IPS DF 19.7 (cell line): ENCODE data around the gene OTOGL.

Source experiments
- DNase-seq: peaks from one replicate; pipeline ENCODE4 v3.0.0-alpha.2; 2013; ENCODE audit warnings: low read depth, low spot score

OTOGL gene

DNA sequence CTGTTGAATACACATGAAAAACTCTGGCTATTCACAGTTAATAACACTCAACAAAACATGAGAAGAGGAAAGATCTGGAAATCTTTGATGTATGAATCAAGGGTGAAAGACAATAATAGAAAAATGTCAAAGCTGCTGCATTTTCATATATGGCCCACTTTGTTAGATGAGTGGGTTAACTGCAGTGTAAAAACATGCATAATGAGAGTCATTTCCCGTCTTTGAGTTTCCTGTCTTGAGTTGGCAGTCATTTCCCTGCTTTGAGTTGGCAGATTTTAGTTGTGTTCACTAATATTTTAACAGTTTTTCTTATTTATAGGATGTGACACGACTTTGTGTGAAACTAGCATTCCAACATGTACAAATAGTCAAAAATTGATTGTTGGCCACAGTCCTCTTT lies 256.8 kb downstream of the OTOGL start:
- DNase-seq: no peak

DNA sequence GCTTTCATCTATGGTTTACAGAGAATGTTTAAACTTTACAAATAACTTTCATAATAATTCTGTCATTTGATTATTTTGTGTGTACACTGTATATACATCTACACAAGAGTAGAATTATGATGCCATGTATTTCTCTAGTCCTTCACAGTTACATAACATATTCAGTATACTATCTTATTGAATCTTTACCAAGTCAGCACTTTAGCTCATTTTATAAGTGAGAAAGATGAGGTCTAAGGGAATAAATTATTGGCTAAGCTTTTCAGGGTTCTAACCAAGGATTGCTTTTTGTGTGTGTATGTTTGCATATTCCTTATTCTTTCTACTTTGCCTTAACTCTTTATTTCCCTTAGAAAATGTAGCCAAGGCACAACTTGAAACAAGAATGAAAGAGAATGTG lies 260.4 kb downstream of the OTOGL start:
- no peak for DNase-seq

DNA sequence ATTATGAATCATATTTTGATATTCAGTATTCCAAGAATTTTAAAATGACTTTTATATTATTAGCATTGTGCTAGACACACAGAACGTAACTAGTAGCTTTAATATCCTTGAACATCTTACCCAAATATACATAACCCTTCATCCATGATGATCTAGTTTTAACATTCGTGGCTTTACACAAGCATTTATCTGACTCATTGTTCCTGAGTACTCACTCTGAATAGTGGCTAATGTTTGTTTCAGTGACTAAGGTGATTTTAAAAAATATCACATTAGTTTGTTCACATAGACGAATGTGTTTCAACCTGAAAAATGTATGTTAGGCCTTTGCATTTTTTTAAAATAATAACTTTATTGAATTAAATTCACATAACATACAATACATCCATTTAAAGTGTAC lies 264.7 kb downstream of the OTOGL start:
- DNase-seq: no peak

DNA sequence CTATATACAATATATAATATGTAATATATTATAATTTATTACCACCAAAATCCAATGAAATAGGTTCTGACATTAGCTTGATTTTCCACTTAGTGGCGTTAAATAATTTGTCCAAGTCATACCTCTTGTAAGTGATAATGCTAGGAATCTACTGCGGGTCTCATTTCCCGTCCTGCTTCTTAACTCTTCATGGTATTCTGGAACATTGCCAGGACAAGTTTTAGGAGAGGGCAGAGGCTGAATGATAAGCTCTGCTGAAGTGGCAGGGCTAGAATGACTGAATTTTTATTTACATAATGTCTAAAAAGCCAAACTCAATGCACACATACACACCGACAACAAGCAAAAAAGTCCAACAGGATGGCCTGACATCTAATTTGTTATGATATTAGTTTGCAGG lies 274.3 kb downstream of the OTOGL start:
- DNase-seq: no peak

DNA sequence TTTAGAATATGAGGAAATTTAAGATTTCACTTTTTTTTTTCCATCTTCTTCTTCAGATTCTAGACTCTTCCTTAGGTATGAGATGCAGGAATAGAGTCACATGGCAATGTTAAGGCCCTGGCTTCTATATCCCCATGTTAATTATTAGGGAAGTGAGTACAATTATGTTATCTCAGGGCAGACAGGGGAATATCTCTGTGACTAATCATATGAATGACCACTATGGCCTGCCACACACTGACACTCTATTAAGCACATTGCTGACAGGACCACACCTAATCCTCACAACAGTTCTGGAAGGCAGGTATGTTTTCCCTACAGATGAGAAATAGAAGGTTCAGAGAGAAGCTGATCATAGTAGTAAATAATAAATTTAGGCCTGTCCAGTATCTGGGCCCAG lies 275.3 kb downstream of the OTOGL start:
- no peak for DNase-seq

DNA sequence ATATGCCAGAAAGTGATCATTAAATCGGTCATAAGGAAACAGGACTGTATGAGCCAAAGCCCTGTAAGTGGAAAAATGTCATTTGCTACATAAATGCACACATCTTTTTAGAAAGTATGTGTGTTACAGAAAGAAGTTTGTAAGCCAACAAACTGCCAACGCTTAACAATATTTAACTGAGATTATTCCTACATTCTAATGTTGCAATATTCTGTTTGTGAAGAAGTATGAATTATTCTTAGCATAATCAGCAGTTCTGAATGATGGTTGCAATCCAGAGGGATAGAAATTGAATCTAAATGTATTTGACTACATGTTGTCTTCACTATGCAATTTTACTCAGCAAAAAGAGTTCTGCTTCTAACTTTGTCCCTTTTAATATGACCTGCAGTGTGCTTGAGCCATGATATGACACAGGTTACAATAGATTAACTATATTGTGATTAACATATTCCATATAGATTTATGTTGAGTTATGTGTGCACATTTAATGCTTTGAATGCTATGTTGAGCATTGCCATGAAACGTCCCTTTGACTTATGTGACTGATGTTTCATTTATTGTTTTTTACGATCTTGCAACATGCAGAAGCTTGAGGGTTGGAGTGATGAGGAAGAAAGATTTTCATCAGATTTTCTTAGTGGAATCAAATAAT lies 277.9 kb downstream of the OTOGL start:
- no peak for DNase-seq

DNA sequence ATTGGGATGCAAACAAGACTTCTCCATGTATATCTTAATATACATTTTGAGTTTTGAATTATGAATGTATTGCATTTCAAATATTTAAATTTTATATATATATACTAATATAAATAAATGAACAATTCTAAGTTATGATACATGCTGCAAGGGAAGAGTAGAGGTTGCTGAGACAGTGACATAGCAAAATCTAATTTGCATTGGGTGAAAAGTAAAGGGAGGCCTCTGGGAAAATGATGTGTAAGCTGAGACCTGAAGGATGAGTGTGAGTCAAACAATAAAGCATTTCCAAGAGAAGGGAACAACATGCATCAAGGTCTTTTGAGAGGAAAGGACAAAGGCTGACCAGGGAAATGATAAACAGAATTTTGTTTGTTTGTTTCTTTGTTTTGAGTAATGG lies 281.8 kb downstream of the OTOGL start:
- DNase-seq: no peak

DNA sequence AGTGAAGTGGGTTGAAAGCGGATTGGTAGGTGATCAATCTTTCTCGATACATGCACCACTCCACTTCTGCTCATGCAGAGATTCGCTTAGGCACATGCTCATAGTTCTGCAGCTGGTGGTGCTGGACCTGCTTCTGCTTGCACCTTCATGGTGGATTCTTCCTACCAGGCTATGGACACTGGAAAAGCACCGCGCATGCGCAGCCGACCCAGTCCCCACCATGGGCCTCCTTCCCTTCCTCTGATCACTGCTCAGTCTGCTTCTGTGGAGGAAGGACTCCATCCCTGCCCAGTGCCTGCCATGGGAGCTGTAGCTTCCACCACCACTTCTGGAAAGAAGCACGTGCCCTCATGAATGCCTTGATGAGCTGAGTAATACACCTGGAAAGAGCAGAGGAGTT lies 282.9 kb downstream of the OTOGL start:
- DNase-seq: no peak

DNA sequence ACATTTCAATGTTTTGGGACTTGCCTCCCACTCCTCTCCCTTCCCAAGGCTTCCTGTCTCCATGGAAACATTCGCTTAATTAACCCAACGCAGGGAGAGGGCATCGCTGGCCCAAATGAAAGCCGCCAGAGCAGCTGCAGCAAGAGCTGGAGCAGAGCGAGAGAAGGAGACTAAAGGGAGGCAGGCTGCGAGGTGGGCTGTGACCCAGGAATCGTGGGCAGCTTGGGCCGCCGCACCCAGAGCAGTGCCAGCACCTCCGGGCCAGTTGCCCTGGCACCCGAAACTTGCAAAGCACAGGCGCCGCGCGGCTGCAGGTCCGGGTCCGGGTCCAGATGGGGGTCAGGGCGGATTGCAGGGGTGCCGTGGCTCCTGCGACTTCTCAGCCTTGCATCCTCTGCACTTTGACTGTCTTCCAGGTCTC lies 301.2 kb downstream of the OTOGL start:
- DNase-seq: no peak

DNA sequence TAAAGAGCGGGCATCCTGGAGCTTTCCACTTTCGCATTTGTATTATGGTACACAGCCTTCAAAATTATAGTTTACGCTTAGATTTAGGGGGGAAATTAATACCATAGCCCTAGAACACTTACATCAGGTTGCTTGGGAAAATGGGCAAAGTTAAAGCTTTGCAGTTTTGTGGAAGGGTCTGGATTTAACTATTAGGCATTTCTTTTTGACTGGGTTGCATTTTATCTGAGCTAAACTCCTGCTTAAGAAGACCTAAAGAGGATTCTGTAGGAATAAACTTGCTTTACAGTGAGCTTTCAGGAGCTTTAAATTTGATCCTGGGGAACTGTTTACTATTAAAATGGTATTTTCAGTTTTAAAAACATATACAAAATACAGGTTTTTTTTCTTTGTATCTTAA lies 301.9 kb downstream of the OTOGL start:
- DNase-seq: no peak

DNA sequence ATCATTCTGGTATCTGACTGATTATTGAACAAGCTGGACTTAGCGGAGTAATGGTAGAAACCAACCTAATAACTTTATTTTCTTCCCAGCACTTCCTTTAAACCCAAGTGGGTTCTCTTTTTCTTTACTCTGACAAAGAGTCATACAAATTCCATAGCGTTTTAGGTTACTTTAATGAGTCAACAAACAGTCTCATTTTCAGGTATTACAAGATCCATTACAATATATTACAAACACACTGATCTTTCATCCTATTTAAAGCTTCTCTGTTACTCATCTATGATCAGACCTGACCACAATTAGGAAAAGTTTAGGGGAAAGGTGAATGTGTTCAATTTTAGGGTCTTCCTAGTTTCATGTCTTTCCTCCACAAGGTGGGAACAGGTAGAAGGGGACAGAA lies 305.3 kb downstream of the OTOGL start:
- DNase-seq: no peak

DNA sequence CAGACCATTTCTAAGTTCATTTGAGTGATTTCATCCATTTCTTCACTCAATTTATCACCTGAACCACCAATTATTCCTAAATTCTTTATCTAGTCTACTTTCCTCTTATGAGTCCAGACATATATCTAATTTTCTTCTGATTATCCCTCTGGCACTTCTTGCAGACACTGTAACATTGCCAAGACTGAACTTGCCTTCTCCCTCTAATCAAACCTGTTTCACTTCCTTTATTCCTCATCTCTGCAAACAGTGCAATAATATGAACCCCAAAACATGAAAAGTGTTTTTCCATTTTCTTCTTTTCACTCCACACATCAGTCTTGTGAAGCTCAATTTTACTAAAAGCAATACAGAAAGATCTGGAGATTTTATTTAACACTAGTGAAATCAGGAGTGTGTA lies 306.9 kb downstream of the OTOGL start:
- no peak for DNase-seq

DNA sequence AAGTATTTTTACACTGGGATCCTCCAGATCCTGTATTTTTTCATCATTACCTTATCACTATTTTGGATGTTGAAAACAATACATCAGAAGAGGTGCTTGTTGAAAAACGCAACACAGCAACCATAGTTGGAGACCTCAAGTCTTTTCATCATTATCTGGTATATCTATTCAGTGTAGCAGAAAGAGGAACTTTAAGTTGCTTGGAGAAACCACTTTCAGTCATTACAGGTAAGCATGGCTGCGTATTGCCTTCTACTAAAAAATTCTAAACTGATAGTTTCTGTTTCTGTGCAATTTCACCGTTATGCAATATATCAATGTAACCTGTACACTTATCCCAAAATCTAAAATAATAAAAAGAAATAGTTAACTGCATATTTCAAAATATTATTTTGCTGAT lies 312.4 kb downstream of the OTOGL start:
- DNase-seq: no peak

DNA sequence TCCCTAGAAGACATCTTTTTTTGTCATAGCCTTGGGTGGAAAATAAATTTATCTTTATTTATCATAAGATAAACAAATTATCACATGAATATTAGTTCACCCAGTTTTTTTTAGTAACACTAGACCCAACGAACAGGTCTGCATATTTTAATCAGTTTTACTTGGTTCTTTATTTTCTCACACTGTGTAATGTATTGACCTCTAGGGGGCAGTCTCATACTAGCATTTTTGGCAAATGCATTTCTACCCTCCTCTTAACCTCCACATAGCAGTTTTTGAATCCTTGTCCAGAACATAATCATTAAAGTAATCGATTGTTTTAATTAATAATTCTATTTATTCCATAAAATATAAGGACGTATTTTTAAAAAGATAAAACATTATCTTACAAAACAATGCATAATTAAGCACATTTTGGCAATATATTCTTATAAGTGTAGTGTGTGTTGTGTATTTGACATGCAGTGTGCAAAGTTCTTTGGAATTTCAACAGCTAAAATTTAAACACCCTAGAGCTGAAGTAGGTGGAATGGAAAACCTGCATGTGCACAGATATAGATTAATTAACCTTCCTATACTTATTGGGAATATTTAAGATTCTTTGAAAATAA lies 313.1 kb downstream of the OTOGL start:
- DNase-seq: no peak

DNA sequence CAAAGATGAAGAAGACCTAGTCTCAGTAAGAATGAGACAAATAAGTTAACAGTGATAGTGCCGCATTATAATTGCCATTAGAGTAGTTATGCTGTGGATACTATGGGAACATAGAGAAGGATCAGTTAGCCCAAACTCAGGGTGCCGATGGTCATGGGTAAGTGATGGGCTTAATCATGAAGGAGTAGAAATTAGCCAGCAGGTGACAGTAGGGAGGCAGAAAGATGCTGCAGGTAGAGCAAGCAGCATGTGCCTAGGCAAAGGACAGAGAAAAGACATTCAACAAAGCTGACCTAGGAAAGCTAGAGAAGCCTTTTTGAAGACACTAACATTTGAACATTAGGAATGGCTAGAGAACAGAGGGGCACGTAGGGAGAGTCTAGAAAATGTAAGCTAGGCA lies 314.1 kb downstream of the OTOGL start:
- peak; percentile 54 for DNase-seq

DNA sequence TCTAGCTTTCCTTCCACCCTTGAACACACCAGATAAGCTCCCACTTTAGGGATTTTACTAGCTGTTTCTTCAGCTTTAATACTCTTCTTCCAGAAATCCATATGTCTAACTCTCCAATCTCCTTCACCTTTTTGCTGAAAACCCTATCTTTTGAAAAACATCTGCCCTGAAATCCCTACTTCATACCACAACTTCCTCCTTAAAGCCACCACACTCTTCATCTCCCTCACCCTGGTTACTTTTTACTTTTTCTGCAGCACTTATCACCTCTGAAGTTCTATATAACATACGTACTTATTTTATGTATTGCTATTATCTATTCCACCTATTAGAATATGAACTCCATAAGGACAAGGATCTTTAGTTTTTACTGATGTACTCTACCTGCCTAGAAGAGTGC lies 316.1 kb downstream of the OTOGL start:
- no peak for DNase-seq

DNA sequence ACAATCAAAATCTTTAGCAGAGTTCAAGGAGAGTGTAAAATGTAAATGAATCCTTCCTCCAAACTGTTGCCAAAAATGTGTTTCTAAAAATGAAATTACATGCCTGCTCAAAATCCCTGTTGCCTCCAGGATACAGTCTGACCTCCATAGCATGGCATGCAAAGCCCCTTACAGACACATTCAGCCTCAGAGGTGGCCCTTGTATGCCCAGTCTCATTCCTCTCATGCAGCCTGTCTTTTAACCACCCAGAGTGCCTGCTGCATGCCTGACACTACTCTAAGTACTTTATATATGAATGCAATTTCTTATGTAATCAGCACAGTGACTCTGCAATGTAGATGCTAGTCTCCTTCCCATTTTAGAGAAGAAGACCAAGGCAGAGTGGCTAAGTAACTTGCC lies 320.3 kb downstream of the OTOGL start:
- DNase-seq: no peak

DNA sequence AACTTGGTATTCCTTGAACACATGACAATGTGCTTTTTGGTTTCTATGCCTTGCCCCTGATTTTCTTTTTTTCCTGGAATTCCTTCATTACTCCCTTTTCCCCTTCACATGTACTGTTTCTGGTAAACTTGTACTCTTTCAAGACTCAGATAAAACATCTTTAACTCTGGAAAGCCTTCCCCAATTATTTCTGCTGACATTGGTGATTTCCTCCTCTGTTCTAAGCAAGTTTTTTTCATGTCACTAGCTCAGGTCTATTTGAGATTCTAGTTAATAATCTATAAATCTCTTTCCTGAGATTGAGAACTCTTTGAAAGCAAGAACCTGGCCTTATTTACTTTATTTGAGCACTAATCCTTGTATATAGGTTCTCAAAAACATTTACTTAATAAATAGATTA lies 320.7 kb downstream of the OTOGL start:
- DNase-seq: no peak

DNA sequence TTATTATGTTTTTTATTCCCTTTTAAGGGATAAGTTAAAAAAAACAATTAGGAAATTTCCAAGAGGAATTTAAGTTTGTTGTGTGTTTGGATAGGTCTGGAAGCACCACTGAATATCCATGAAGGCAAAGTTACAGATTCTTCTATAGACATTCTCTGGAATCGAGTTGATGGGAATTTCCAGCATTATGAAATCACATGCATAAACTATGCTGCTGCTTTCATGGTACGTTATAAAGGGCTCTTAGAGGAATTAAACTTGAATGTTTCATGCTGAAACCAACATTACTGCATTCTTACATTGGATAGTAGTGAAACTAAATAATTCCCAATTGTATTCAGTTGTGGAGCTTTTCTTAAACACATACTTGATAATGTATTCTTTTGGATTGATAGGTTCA lies 323.2 kb downstream of the OTOGL start:
- no peak for DNase-seq
